Hematopoietic multipotent progenitor cell treated with erythropoietin and hydrocortisone succinate and interleukin-3 and kit ligand, for 15 days (in vitro differentiated cells): Measurements from ENCODE around the gene GRIK1.

Experiments
- DNase-seq: peaks from one replicate; pipeline ENCODE4 v3.0.0-alpha.2; 2015; ENCODE audit warnings: low spot score

Gene GRIK1

GRCh38 chr21:29718081-29718815, 221.5 kb downstream of the GRIK1 start:
- no peak for DNase-seq

- DNase-seq: no peak
These were observed 222.1 kb downstream of the GRIK1 start for GRCh38 chr21:29717659-29718058.

GRCh38 chr21:29716753-29717152, 223.0 kb downstream of the GRIK1 start:
- no peak for DNase-seq

- no peak for DNase-seq
These were observed 224.7 kb downstream of the GRIK1 start for GRCh38 chr21:29715089-29715488.

- DNase-seq: no peak
These were observed 227.0 kb downstream of the GRIK1 start for GRCh38 chr21:29712818-29713217.

- DNase-seq: no peak
These were observed 228.6 kb downstream of the GRIK1 start for GRCh38 chr21:29711236-29711635.

GRCh38 chr21:29710498-29710897, 229.3 kb downstream of the GRIK1 start:
- no peak for DNase-seq

GRCh38 chr21:29708401-29708800, 231.4 kb downstream of the GRIK1 start:
- no peak for DNase-seq

GRCh38 chr21:29704719-29705118, 235.1 kb downstream of the GRIK1 start:
- no peak for DNase-seq

- DNase-seq: no peak
These were observed 238.1 kb downstream of the GRIK1 start for GRCh38 chr21:29701676-29702075.

- DNase-seq: no peak
These were observed 242.1 kb downstream of the GRIK1 start for GRCh38 chr21:29697555-29698193.

GRCh38 chr21:29696937-29697336, 242.9 kb downstream of the GRIK1 start:
- no peak for DNase-seq

GRCh38 chr21:29691616-29692491, 247.9 kb downstream of the GRIK1 start:
- no peak for DNase-seq

GRCh38 chr21:29689753-29690152, 250.0 kb downstream of the GRIK1 start:
- no peak for DNase-seq

GRCh38 chr21:29684106-29684505, 255.7 kb downstream of the GRIK1 start:
- DNase-seq: no peak

- DNase-seq: no peak
These were observed 257.0 kb downstream of the GRIK1 start for GRCh38 chr21:29682800-29683199.

GRCh38 chr21:29680273-29680672, 259.5 kb downstream of the GRIK1 start:
- no peak for DNase-seq

GRCh38 chr21:29678626-29679025, 261.2 kb downstream of the GRIK1 start:
- no peak for DNase-seq

- DNase-seq: no peak
These were observed 262.5 kb downstream of the GRIK1 start for GRCh38 chr21:29677326-29677725.

- DNase-seq: no peak
These were observed 263.4 kb downstream of the GRIK1 start for GRCh38 chr21:29676395-29676794.

- no peak for DNase-seq
These were observed 264.3 kb downstream of the GRIK1 start for GRCh38 chr21:29675451-29675850.

- DNase-seq: no peak
These were observed 265.5 kb downstream of the GRIK1 start for GRCh38 chr21:29674343-29674742.

- no peak for DNase-seq
These were observed 266.6 kb downstream of the GRIK1 start for GRCh38 chr21:29673096-29673610.
